Peyer's patch (tissue), 4 donors: ENCODE data around the gene OR8G1.

Experiments
- POLR2A ChIP-seq, 2 donors: fragments of 450-650 bp; IDR thresholded peaks; one replicate each; pipeline ENCODE4 v1.5.1; 2017; ENCODE audit warnings: antibody characterized with exemption in 2 of 2, mild to moderate bottlenecking in 2 of 2, moderate library complexity in 2 of 2
- TF ChIP-seq, protein P1 (sequence below), 6 experiments: fragments of 450-650 bp in 4 of 6; fragments of 200-600 bp in 2 of 6; sonication (generic) in 1 of 6; IDR thresholded peaks; one replicate each; pipeline ENCODE4 v1.5.1; 2017 to 2019; ENCODE audit warnings: antibody characterized with exemption in 6 of 6, mild to moderate bottlenecking in 3 of 6, moderate library complexity in 1 of 6

DNA sequence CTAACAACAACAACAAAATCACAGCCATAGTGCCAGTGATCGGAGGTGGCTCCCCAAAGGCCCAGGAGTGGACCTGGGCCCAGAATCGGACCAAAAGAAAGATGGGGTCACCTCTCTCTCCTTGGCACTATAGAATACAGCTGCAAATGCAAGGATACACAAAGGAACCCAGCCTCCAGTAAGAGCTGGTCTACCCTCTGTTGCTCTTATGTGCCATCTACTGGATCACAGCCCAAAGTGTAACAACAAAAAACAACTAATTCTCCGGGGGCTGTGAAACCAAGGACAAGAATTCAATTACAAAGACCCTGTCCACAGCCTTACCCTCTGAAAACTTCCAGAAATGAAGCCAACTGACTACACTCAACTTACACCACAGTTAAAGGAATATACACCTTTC lies 36.9 kb downstream of the OR8G1 start:
- TF ChIP-seq POLR2A (IDR thresholded peaks at IDR 0.05): no peak
- TF ChIP-seq, protein P1, sequence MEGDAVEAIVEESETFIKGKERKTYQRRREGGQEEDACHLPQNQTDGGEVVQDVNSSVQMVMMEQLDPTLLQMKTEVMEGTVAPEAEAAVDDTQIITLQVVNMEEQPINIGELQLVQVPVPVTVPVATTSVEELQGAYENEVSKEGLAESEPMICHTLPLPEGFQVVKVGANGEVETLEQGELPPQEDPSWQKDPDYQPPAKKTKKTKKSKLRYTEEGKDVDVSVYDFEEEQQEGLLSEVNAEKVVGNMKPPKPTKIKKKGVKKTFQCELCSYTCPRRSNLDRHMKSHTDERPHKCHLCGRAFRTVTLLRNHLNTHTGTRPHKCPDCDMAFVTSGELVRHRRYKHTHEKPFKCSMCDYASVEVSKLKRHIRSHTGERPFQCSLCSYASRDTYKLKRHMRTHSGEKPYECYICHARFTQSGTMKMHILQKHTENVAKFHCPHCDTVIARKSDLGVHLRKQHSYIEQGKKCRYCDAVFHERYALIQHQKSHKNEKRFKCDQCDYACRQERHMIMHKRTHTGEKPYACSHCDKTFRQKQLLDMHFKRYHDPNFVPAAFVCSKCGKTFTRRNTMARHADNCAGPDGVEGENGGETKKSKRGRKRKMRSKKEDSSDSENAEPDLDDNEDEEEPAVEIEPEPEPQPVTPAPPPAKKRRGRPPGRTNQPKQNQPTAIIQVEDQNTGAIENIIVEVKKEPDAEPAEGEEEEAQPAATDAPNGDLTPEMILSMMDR (IDR thresholded peaks at IDR 0.05): peak in 3 of 6 experiments; percentile 48 to 62 (median 55)
